Liver (tissue), 3 donors: ENCODE data around the gene XXYLT1.

Experiments used
- EGR1 ChIP-seq, 2 donors: IDR thresholded peaks; 2 replicates each; pipeline ENCODE4 v1.6.1; 2016 to 2018; ENCODE audit warnings: antibody characterized with exemption in 2 of 2, low read depth in 2 of 2
- FOXA1 ChIP-seq: IDR thresholded peaks from 2 replicates; pipeline ENCODE4 v1.6.1; 2016; ENCODE audit warnings: antibody characterized with exemption
- GABPA ChIP-seq, 2 donors: IDR thresholded peaks in 1 of 2; conservative IDR thresholded peaks in 1 of 2; 2 replicates each; pipeline ENCODE4 v1.6.1; 2016; ENCODE audit warnings: antibody characterized with exemption in 2 of 2, mild to moderate bottlenecking in 1 of 2, moderate library complexity in 1 of 2
- JUND ChIP-seq, 2 donors: IDR thresholded peaks; 2 replicates each; pipeline ENCODE4 v1.6.1; 2016; ENCODE audit warnings: antibody characterized with exemption in 2 of 2
- NR2F2 ChIP-seq: IDR thresholded peaks from 2 replicates; pipeline ENCODE4 v1.6.1; 2016; ENCODE audit warnings: antibody characterized with exemption
- RAD21 ChIP-seq, 2 donors: IDR thresholded peaks; 2 replicates each; pipeline ENCODE4 v1.6.1; 2016; ENCODE audit warnings: antibody characterized with exemption in 2 of 2, mild to moderate bottlenecking in 2 of 2
- RXRA ChIP-seq, 2 donors: IDR thresholded peaks; 2 replicates each; pipeline ENCODE4 v1.6.1; 2017 to 2018; ENCODE audit warnings: antibody characterized with exemption in 2 of 2, mild to moderate bottlenecking in 1 of 2
- SP1 ChIP-seq: IDR thresholded peaks from 2 replicates; pipeline ENCODE4 v1.6.1; 2018; ENCODE audit warnings: antibody characterized with exemption, mild to moderate bottlenecking
- TAF1 ChIP-seq: conservative IDR thresholded peaks from 2 replicates; pipeline ENCODE4 v1.6.1; 2016; ENCODE audit warnings: antibody characterized with exemption, mild to moderate bottlenecking
- YY1 ChIP-seq: IDR thresholded peaks from 2 replicates; pipeline ENCODE4 v1.6.1; 2016; ENCODE audit warnings: antibody characterized with exemption, mild to moderate bottlenecking
- TF ChIP-seq, protein P1 (sequence below): fragments of 150-350 bp; IDR thresholded peaks from 2 replicates; pipeline ENCODE4 v1.5.1; 2017; ENCODE audit warnings: improper control_type of control experiment, low read depth, low read length; ENCODE audit not compliant: missing input control
- TF ChIP-seq, protein P2 (sequence below): IDR thresholded peaks from 2 replicates; pipeline ENCODE4 v1.6.1; 2016; ENCODE audit warnings: antibody characterized with exemption
- TF ChIP-seq, protein P3 (sequence below): IDR thresholded peaks from 2 replicates; pipeline ENCODE4 v1.6.1; 2016; ENCODE audit warnings: antibody characterized with exemption
- donor health status: healthy.
- donor health status: healthy.

DNA sequence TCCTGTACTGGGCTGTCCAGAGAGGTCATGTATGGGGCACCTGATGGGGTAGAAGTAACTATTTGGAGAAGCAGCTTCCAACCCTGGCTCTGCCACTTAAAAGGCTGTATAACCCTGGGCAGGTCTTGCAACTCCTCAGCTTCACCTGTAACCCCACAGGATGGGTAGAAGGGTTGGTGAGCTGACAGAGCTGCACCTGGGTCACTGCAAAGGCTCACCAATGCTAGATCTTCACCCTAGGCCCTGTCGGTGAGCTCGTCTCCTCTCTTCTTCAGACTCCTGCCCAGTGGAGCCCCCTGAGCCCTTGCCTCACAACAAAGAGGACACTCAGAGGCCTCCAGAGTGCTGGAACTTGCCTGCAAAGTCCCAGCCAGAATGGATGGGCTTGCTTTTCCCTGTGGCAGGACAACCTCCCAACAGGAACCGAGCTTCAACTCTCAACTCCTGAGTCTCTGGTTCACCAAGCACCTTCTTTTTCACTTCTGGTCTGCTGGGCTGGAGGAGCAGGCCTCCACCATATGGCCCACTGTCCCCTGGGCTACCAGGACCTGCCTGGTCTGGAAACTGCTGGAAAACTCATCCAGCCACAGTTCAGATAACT lies 45.9 kb downstream of the XXYLT1 start:
- TF ChIP-seq JUND (IDR thresholded peaks at IDR 0.05) = no peak
- TF ChIP-seq NR2F2 = no peak
- TF ChIP-seq, protein P1, sequence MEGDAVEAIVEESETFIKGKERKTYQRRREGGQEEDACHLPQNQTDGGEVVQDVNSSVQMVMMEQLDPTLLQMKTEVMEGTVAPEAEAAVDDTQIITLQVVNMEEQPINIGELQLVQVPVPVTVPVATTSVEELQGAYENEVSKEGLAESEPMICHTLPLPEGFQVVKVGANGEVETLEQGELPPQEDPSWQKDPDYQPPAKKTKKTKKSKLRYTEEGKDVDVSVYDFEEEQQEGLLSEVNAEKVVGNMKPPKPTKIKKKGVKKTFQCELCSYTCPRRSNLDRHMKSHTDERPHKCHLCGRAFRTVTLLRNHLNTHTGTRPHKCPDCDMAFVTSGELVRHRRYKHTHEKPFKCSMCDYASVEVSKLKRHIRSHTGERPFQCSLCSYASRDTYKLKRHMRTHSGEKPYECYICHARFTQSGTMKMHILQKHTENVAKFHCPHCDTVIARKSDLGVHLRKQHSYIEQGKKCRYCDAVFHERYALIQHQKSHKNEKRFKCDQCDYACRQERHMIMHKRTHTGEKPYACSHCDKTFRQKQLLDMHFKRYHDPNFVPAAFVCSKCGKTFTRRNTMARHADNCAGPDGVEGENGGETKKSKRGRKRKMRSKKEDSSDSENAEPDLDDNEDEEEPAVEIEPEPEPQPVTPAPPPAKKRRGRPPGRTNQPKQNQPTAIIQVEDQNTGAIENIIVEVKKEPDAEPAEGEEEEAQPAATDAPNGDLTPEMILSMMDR = no peak
- no peak for TF ChIP-seq SP1
- no peak for TF ChIP-seq FOXA1
- TF ChIP-seq RAD21 (IDR thresholded peaks at IDR 0.05) = no peak
- TF ChIP-seq, protein P2, sequence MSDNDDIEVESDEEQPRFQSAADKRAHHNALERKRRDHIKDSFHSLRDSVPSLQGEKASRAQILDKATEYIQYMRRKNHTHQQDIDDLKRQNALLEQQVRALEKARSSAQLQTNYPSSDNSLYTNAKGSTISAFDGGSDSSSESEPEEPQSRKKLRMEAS = no peak
- no peak for TF ChIP-seq GABPA (IDR thresholded peaks at IDR 0.05 in 1 of 2, conservative IDR thresholded peaks at IDR 0.05 in 1 of 2)
- no peak for TF ChIP-seq YY1
- no peak for TF ChIP-seq TAF1
- TF ChIP-seq EGR1 (IDR thresholded peaks at IDR 0.05; ENCODE audit: low read depth in 2 of 2) = no peak
- TF ChIP-seq RXRA (IDR thresholded peaks at IDR 0.05) = no peak
- TF ChIP-seq, protein P3, sequence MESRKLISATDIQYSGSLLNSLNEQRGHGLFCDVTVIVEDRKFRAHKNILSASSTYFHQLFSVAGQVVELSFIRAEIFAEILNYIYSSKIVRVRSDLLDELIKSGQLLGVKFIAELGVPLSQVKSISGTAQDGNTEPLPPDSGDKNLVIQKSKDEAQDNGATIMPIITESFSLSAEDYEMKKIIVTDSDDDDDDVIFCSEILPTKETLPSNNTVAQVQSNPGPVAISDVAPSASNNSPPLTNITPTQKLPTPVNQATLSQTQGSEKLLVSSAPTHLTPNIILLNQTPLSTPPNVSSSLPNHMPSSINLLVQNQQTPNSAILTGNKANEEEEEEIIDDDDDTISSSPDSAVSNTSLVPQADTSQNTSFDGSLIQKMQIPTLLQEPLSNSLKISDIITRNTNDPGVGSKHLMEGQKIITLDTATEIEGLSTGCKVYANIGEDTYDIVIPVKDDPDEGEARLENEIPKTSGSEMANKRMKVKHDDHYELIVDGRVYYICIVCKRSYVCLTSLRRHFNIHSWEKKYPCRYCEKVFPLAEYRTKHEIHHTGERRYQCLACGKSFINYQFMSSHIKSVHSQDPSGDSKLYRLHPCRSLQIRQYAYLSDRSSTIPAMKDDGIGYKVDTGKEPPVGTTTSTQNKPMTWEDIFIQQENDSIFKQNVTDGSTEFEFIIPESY = no peak
